ENCODE results near the gene MAGI2. TPM values are rescaled to one million over a fixed set of nuclear protein-coding genes. Genes with fewer than 3 reads are reported as not detected.

The MAGI2 gene
- total RNA-seq, 1 experiment from 2014 or later = 0.22 TPM

GRCh38 chr7:78329001-78329655, 1124.3 kb downstream of the MAGI2 start:
- H3K36me3 ChIP-seq (ENCODE audit: control insufficient read depth in 1 of 2, insufficient read depth in 2 of 2, low read length in 2 of 2) = no peaks in the 10 kb centered on the region
- no peak overlapping the region for H3K27ac ChIP-seq (ENCODE audit: low read depth, low read length)
- no TSS peak for BruUV-seq (replicated peaks)
- no peak overlapping the region for H2AFZ ChIP-seq (ENCODE audit: low read depth, low read length, poor library complexity, severe bottlenecking)
- DNase-seq (ENCODE audit: low read depth, low spot score) (no peak), ATAC-seq (no peak)
- H3K9ac ChIP-seq (ENCODE audit: low read length) = no peak overlapping the region
- H3K9me3 ChIP-seq (ENCODE audit: control insufficient read depth in 1 of 2, insufficient read depth in 1 of 2, low read depth in 1 of 2, low read length in 2 of 2) = no peaks in the 10 kb centered on the region
- RAD21 ChIA-PET (ENCODE audit: low non-redundant PET in 1 of 2, low total read pairs in 2 of 2, uncharacterized antibody in 2 of 2, unreplicated experiment in 2 of 2) = no interaction called here
- no peaks in the 10 kb centered on the region for H3K4me1 ChIP-seq (ENCODE audit: control insufficient read depth in 1 of 2, insufficient read depth in 2 of 2, low read length in 2 of 2)
- TF ChIP-seq EZH2phosphoT487 (IDR thresholded peaks at IDR 0.05; ENCODE audit: borderline replicate concordance) (no peak), SIN3A (IDR thresholded peaks at IDR 0.05; ENCODE audit: low read depth) (no peak), RAD21 (IDR thresholded peaks at IDR 0.05; ENCODE audit: low read depth) (no peak), JUND (IDR thresholded peaks at IDR 0.05) (no peak), TCF7L2 (IDR thresholded peaks at IDR 0.05; ENCODE audit: borderline replicate concordance, extremely low read depth, insufficient read depth, insufficient read length) (no peak), POLR2AphosphoS5 (IDR thresholded peaks at IDR 0.05; ENCODE audit: low read depth, low read length) (no peak), ZBTB33 (IDR thresholded peaks at IDR 0.05; ENCODE audit: extremely low read depth, insufficient replicate concordance, low read length) (no peak), FOSL1 (IDR thresholded peaks at IDR 0.05; ENCODE audit: low read depth) (no peak), SP1 (IDR thresholded peaks at IDR 0.05; ENCODE audit: low read depth) (no peak), EGR1 (IDR thresholded peaks at IDR 0.05; ENCODE audit: low read depth) (no peak), ATF3 (IDR thresholded peaks at IDR 0.05) (no peak)
- peaks cover 14% of the 10 kb centered on the region; the same call in 1 of the 2 replicates for H3K27me3 ChIP-seq (ENCODE audit: insufficient read depth, low read length)
- H3K9me2 ChIP-seq (ENCODE audit: insufficient read depth) = no peaks in the 10 kb centered on the region
- intact Hi-C loops (cut with micrococcal nuclease) = no loop called here
- H3K4me2 ChIP-seq (ENCODE audit: low read length) = no peak overlapping the region
- H3K4me3 ChIP-seq (replicated peaks in 1 of 2; ENCODE audit: low read depth in 1 of 2, low read length in 2 of 2) = no peak overlapping the region
- no peaks in the 10 kb centered on the region; the same call in 1 of the 2 replicates for H4K20me1 ChIP-seq (ENCODE audit: insufficient read depth)
- CTCF ChIA-PET = no interaction called here
- no peaks in the 10 kb centered on the region for H3K79me2 ChIP-seq (ENCODE audit: insufficient read depth, low read length)
- POLR2A ChIA-PET = no interaction called here
